Measurements from ENCODE around the gene RHBDL3. TPM values are rescaled to one million over a fixed set of nuclear protein-coding genes. Genes with fewer than 3 reads are reported as not detected.
A peak's percentile ranks its signal among the peaks of the same experiment; 100 is the strongest.
"Not testable (repeated sequence)": the region's sequence is repeated elsewhere in the genome, so short reads cannot be mapped to it uniquely, and the experiment has no call there.

Gene RHBDL3
- total RNA-seq, 4 donors from 2014 or later, result not detected

DNA sequence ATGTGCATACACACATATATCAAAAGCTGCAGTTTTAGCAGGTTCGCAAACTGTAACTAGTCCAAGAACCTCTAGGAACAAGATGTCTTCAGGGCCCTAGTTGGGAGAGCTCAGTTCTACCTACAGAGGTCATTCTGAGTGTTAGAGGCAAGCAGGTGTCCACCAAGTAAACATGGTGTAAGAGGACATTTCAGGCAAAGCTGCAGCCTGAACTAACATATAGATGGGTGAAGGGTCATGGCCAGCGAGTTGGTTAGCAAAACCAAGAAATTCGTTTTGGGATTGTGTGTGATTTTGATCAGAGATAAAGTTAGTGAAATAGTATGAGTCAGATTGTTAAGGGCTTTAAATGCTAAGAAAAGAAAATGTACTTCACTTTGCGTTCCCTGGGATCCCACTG, 51.7 kb downstream of the RHBDL3 start:
- DNase-seq (no peak), ATAC-seq (no peak)
- in situ Hi-C loops (cut with MboI; ENCODE audit: low sequenced_read_pairs in 4 of 4), result loop anchor here in 3 of 4 donors (5.0 to 10.0 kb wide), 3 partner anchors 60 to 65 kb away; no protein-coding TSS in a partner anchor
- Histone ChIP-seq H3K36me3 (no peaks in the 10 kb centered on the region), H3K27ac (no peak overlapping the region), H3K4me1 (no peaks in the 10 kb centered on the region), H3K4me3 (no peak overlapping the region), H3K27me3 (no peaks in the 10 kb centered on the region), H3K9me3 (no peaks in the 10 kb centered on the region)
- intact Hi-C loops (cut with DNase I; ENCODE audit: low total_unique reads), result no loop called here
- TF ChIP-seq POLR2A (IDR thresholded peaks at IDR 0.05) (no peak), CTCF (IDR thresholded peaks at IDR 0.05 in 4 of 5, conservative IDR thresholded peaks at IDR 0.05 in 1 of 5) (no peak)

- no peaks in the 10 kb centered on the region for H3K4me1 ChIP-seq
- in situ Hi-C loops (cut with MboI; ENCODE audit: low sequenced_read_pairs in 4 of 4), result loop anchor here in 3 of 4 donors (5.0 to 10.0 kb wide), 3 partner anchors 61 to 66 kb away; no protein-coding TSS in a partner anchor
Measured at GRCh38 chr17:32318071-32318470, 52.4 kb downstream of the RHBDL3 start.

GRCh38 chr17:32319548-32319905, 53.9 kb downstream of the RHBDL3 start:
- H3K27ac ChIP-seq, result no peak overlapping the region
- no peaks in the 10 kb centered on the region for H3K9me3 ChIP-seq
- H3K27me3 ChIP-seq, result no peaks in the 10 kb centered on the region
- in situ Hi-C loops (cut with MboI; ENCODE audit: low sequenced_read_pairs in 4 of 4), result loop anchor here in 3 of 4 donors (5.0 to 10.0 kb wide), 3 partner anchors 62 to 67 kb away; no protein-coding TSS in a partner anchor
- H3K4me1 ChIP-seq, result no peaks in the 10 kb centered on the region
- intact Hi-C loops (cut with DNase I; ENCODE audit: low total_unique reads), result loop anchor here (1.0 kb wide), 1 partner anchor 66 kb away; no protein-coding TSS in a partner anchor
- no peak overlapping the region for H3K4me3 ChIP-seq
- DNase-seq (peak; percentile 41 to 45), ATAC-seq (peak; percentile 71 to 85)
- no peaks in the 10 kb centered on the region for H3K36me3 ChIP-seq
- TF ChIP-seq POLR2A (IDR thresholded peaks at IDR 0.05), result no peak
- peak; percentile 77 to 93 (median 80) for TF ChIP-seq CTCF (IDR thresholded peaks at IDR 0.05 in 4 of 5, conservative IDR thresholded peaks at IDR 0.05 in 1 of 5)

More at GRCh38 chr17:32318071-32318470, 52.4 kb downstream of the RHBDL3 start:
- intact Hi-C loops (cut with DNase I; ENCODE audit: low total_unique reads), result no loop called here
- Histone ChIP-seq H3K27me3 (no peaks in the 10 kb centered on the region), H3K27ac (no peak overlapping the region), H3K4me3 (no peak overlapping the region), H3K9me3 (no peaks in the 10 kb centered on the region), H3K36me3 (no peaks in the 10 kb centered on the region)
- ATAC-seq (no peak), DNase-seq (no peak)
- TF ChIP-seq POLR2A (IDR thresholded peaks at IDR 0.05) (no peak), CTCF (IDR thresholded peaks at IDR 0.05 in 4 of 5, conservative IDR thresholded peaks at IDR 0.05 in 1 of 5) (no peak)

GRCh38 chr17:32320080-32320479, 54.4 kb downstream of the RHBDL3 start:
- H3K4me3 ChIP-seq; intact Hi-C loops (cut with DNase I; ENCODE audit: low total_unique reads): not testable (repeated sequence)
- in situ Hi-C loops (cut with MboI; ENCODE audit: low sequenced_read_pairs in 4 of 4), result loop anchor here in 1 of 4 donors (5.0 kb wide), 1 partner anchor 68 kb away; no protein-coding TSS in a partner anchor

GRCh38 chr17:32320847-32321246, 55.2 kb downstream of the RHBDL3 start:
- TF ChIP-seq POLR2A (IDR thresholded peaks at IDR 0.05) (no peak), CTCF (IDR thresholded peaks at IDR 0.05 in 4 of 5, conservative IDR thresholded peaks at IDR 0.05 in 1 of 5) (no peak)
- no peaks in the 10 kb centered on the region for H3K27me3 ChIP-seq
- intact Hi-C loops (cut with DNase I; ENCODE audit: low total_unique reads), result no loop called here
- H3K27ac ChIP-seq, result no peak overlapping the region
- no peaks in the 10 kb centered on the region for H3K36me3 ChIP-seq
- H3K4me1 ChIP-seq, result no peaks in the 10 kb centered on the region
- no peak for DNase-seq
- in situ Hi-C loops (cut with MboI; ENCODE audit: low sequenced_read_pairs in 4 of 4), result loop anchor here in 1 of 4 donors (5.0 kb wide), 1 partner anchor 69 kb away; no protein-coding TSS in a partner anchor
- no peak overlapping the region for H3K4me3 ChIP-seq
- ATAC-seq, result no peak
- no peaks in the 10 kb centered on the region for H3K9me3 ChIP-seq

More at GRCh38 chr17:32320080-32320479, 54.4 kb downstream of the RHBDL3 start:
- H3K4me1 ChIP-seq, H3K36me3 ChIP-seq, H3K27me3 ChIP-seq, DNase-seq, H3K9me3 ChIP-seq, ATAC-seq, H3K27ac ChIP-seq: not testable (repeated sequence)
